HG03280 (cell line): ENCODE results near the gene TOR3A.
A peak's percentile ranks its signal among the peaks of the same experiment; 100 is the strongest.

Experiments
- ATAC-seq: cut with Tn5 transposase; IDR thresholded peaks from one replicate; pipeline ENCODE4 v1.9.1; 2021; ENCODE audit warnings: mild to moderate bottlenecking, moderate library complexity; ENCODE audit not compliant: unreplicated experiment

The TOR3A gene

DNA sequence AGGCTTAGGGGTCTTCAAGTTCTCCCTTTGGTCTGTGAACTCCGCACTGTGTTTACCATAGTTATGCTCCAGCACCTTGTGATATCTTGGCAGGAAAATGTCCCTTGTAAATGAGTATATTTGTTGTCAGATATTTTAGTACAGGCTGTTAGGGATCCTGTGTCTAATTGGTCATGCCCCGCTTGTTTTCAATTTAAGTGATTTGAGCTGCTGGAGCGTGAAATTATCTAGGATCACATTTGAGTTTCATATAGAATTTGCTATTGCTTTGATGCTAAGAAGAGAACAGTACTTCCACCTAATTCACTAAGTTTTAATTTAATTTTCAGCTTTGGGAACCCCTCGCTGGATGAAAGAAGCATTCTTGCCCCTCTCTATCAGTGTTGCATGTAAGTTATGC is 15.4 kb upstream of the TOR3A start:
- no peak for ATAC-seq

DNA sequence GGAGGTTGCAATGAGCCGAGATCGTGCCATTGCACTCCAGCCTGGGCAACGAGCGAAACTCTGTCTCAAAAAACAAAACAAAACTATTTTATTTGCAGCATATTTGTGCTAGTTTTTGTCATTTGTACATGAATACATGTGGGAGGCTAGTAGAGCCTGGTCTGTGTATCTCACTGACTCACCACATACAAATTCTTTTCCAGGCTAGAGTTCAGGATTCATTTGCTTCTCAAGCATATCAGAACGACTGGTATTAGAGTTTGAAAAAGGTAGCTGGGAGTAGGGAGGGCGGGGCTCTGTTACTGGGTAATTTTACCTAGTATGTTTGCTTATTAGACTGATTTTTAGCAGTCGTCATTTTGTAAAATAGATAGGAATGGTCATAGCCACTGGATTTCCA is 4.5 kb upstream of the TOR3A start:
- ATAC-seq: no peak

DNA sequence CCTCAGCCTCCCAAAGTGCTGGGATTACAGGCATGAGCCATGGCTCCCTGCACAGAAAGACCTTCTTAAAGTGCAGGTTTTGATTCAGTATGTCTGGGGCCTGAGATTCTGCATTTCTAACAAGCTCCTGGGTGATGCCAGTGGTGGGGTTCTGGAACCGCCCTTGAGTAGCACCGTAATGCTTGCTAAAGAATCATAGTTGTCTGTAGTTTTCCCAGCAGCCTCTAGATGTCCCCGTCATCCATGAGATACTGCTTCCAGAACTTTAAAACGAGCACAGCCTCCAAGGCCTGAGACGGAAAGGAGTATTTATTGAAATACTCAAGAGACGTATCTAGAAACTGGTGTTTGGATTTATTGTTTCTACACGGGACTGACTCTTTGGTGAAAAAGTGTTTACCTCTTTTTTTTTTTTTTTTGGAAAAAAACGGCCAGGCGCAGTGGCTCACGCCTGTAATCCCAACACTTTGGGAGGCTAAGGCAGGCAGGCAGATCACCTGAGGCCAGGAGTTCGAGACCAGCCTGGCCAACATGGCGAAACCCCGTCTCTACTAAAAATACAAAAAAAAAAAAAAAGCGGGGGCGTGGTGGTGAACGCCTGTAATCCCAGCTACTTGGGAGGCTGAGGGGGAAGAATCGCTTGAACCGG is 2.6 kb upstream of the TOR3A start:
- peak; percentile 16 for ATAC-seq

DNA sequence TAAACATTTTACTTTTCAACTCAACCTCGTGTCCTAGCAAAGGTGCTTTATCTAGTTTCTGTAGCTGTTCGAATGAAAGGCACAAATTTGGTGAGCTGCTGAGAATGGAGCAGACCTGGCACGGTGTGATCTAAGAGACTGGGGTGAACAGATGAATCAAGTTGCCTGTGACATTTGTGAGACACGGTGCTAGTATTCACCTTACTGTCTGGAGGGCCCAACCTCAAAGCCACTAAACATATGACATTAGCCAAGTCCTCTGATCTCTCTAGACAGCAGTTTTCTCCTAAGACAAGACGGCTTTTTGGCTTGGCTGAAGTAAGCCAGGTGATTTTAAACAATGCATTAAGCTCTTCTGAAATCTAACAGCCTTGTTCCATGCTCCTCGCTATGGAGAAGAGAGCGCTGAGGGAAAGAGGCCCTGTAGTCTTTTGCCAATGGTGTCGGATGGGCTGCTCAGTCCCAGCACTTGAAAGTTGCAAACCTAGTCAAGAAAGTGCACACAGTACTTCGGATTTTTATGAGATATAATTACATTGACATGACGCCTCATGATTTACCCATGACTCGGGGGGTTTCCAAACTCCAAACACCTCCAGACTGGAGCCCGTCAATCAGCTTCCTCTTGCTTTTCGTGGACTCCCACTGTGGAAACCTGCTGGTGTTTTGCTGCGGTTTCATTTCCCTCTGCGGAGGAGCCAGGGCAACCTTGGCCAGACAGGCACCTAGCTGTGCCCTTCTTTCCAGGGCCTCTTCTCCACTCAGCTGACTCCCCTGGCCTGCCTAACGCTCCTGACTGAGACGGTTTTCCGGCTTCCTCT is 794 bp upstream of the TOR3A start:
- peak; percentile 17 for ATAC-seq

DNA sequence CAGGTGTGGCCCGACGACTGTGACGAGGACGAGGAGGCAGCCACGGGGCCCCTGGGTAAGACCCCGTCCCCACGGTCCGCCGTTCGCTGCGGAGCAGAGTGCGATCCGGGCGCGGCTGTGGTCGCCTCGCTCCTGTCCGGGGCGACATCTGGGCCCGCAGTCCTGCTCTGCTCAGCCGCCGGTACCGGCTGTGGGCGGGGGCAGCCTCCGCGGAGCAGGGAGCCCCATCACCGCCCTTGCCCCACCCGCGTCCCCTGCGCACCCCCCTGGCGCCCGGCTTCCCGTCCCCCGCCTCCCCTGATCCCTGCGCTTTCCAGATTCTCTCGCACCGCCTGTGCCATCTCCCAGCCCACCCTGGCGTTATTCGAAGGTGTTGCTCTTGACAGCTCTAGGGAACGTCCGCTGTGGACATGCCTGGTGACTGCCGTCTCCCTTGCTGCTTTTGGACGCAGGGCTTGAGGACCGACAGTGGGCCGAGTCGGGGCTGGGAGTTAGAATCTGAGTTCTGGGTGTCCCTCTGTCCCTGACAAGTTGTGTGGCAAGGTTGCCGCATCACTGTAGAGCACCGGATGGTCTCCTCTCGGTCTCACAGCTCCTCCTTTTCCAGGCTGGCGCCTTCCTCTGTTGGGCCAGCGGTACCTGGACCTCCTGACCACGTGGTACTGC is 596 bp downstream of the TOR3A start:
- ATAC-seq: peak; percentile 18

DNA sequence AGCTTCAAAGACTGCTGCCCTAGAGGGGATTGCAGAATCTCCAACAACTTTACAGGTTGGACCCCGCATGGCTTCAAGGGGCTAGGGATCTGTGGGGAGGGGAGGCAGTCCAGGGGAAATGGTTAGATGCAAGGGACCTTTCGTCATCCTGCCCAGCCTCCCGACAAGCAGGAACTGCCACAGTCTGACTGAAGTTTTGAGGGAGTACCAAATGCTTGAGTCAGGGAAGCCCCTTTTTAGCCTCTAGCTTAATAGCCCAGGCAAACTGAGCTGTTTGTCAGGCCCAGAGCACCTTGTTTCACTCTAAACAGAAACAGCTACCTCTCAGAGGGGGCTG is 1.1 kb downstream of the TOR3A start:
- ATAC-seq: no peak

DNA sequence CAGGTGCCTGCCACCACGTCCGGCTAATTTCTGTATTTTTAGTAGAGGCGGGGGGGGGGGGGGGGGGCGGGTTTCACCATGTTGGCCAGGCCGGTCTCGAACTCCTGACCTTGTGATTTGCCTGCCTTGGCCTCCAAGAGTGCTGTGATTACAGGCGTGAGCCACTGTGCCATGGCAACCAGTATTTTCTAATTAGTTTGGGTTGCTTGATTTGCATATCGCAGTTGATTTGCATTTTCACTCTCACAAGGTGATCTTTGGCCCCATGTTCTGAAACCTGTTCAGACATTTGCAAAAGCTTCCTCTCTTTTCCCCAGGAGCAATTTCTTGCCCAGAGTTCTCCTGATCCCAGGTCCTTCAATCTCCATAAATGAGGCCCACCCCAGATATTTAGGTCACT is 1.7 kb downstream of the TOR3A start:
- no peak for ATAC-seq

DNA sequence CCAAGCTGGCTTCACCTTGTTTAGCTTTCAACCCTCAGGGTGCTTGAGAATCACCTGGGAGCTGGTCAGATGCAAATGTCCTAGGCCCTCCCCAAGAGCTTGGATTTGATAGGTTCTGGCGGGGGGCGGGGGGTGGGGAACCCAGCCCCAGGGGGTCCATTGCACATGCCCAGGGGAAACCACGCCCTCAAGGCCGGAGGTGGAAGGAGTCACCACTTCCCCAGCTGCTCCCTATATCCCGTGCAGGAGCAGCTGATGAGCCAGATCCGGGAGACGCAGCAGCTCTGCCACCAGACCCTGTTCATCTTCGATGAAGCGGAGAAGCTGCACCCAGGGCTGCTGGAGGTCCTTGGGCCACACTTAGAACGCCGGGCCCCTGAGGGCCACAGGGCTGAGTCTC is 5.8 kb downstream of the TOR3A start:
- no peak for ATAC-seq

DNA sequence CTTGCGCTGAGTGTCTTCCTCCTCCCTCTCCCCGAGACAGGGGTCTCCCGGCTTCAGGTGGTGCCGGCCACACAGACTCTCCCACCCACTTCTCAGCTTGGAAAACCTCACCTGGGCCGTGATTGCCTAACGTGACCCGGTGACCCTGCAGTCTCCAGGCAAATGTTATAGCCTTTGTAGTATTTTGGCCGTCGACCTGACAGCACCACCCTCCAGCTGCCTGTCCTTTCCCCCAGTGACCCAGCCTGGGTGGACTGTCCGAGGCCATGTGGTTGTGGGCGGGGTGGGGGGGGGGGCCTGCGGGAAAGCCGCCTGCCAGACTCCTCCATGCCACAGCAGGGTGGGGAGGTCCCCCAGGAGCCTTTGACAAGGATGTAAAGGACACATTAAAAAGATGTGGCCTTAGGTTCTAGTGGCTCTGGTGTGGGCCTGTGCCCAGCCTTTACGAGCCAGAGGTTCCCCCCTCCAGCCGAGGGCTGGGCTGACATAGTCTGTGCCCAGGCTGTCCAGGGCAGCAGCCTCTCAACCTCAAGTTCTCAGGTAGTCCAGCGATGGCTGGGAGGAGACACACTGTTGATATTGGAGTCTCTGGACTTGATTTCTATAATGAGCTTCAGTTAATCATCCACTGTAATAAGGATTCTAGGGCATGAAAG is 8.1 kb downstream of the TOR3A start:
- no peak for ATAC-seq

DNA sequence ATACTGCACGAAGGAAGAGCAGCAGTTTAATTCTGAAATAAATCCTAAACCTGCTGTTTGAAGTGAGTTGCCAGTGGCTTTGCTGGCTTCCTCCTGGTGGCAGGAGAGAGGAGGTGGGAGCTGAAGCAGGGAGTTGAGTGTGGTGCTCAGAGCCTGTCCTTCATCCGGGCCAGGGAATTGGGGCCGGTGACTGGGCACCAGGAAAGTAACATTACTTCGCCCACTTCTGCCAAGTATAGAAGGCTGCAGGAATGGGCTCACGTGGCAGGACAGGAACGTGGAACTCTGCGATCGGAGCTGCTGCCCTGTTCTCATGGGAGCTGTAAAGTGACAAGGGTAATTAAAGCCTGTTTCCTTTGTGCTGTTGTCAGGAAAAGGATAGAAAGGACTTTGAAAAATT is 8.7 kb downstream of the TOR3A start:
- ATAC-seq: no peak

DNA sequence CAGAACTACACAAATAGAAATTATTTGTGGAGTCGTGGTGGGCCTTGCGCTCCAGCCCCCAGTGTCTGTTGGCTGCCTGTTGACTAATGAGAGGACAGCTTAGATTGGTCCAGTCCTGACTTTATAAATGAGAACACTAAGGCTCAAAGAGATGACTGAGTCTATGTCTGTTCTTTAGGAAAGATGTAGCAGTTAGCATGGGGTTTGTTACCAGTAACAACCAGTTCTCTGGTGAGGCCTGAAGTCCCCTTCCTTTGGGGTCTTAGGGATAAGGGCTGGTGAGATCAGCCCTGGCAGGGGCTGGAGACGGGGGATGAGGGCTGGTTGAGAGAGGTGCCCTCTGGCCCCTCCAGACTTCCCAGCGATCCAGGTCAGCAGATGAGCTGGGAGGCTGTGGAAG is 9.1 kb downstream of the TOR3A start:
- ATAC-seq: no peak

DNA sequence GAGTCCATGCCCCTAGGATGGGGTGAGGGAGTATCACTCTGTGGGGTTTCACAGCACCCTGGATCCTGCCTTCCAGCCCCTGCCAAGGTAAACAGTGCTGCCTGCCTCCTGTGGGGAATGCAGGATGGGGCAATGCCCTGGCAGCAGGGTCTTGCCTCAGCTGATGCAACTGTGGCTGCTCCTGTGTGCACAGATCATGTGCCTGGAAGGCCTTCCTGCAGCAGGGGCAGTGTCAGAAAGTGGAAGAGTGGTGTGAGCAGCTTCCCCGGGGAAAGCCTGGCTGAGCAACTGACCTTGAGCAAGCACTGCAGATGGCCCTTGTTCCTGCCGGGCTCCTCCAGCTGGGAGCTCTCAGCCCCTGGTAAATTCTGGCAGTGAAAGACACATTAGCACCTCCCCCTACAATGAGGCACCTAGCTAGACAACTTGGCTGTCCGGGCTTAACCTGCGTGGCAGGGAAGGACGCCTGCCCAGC is 9.9 kb downstream of the TOR3A start:
- ATAC-seq: no peak

DNA sequence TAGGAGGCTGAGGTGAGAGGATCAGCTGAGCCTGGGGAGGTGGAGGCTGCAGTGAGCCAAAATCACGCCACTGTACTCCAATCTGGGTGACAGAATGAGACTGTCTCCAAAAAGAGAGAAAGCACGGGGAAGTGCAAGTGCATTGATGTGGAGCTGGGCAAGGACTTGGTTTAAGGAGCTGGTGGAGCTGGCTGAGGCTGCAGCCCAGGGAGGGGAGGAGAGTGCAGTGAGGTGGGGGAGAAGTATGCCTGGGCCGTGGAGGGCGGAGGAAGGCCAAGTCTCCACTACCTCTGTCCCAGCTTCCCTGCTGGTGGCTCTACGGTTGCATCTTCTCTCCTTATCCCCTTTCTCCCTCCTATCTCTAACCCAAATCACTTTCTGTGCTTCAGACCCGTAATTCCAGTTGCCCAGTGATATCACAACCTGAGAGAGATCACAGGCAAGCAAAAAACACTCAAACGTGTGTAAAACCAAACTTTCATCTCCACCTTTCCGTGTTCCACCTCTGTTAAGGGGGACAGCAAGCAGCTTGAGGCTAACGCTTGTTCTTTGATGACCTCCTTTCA is 11.1 kb downstream of the TOR3A start:
- ATAC-seq: no peak

DNA sequence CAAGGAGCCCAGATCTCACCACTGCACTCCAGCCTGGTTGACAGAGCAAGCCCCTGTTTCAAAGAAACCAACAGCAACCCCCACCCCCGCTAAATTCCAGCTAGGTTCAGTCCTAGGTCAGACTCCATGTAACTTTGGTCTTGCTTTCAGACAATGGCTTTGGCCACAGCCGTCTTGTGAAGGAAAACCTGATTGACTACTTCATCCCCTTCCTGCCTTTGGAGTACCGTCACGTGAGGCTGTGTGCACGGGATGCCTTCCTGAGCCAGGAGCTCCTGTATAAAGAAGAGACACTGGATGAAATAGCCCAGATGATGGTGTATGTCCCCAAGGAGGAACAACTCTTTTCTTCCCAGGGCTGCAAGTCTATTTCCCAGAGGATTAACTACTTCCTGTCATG is 12.9 kb downstream of the TOR3A start:
- ATAC-seq: no peak

DNA sequence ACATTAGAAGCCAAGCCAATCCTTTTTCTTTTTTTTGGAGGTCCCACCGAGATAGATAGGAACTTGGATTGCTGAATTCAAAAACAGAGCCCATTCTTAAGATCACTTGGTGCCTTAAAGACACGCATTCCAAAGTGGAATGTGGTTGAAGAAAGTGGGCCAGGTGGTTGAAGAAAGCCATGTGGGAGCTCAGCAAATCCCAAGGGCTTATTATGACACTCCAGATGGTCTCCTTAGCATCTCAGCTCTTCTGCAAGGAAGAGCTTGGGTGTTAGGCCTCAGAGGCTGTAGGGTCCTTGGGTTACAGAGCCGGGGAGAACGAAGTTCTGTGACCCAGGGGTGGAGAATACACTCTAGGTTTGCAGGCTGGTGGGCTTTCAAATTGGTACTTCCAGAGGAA is 13.5 kb downstream of the TOR3A start:
- no peak for ATAC-seq

DNA sequence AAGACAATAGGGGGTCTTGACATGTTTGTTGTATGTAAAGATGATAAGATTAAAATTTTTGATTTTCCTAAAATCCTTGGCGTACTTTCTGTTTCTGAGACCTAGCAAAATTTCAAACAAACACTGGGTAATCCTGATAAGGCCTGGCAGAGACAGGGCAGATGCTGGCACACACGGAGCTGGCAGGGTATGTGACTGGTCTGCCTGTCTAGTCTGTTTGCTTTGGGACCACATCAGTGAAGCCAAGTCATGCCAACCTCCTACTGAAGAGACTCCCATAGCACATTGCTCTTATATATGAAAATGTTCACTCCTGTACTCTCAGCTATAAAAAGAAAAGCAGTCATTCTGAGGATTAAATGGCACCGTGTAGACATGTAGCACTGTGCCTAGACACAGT is 14.1 kb downstream of the TOR3A start:
- ATAC-seq: no peak

DNA sequence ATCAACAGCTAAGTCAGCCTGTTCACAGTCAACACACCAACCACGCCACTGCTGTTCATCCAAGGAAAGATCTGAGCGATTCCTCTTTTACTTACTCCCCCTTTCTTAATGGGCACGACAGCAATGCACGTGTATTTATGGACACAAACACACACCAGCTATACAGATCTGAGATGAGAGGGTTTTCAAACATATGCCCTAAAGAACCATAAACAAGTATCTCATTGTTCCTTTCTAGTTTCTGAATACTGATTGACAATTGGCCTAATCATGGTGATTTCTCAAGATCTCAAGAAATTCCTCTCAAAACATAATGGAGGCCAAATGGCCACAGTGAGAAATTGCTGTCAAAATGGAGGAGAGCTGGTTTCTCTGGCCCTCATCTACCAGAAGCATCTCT is 18.0 kb downstream of the TOR3A start:
- ATAC-seq: no peak

DNA sequence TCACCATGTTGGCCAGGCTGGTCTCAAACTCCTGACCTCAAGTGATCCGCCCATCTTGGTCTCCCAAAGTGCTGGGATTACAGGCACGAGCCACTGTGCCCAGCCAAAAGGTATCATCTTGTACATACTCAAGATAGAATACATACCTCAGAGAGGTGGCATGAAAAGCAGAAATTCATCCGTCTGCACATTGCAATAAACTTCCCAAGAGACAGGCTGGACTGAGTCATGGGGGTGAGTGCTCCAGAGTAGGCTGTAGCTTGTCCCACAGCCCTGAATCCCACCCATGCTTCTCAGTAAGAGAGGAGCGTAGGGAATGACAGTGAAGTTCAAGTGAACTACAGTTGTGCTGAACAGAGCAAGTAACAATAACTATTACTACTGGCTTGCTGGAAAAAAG is 19.7 kb downstream of the TOR3A start:
- ATAC-seq: no peak

DNA sequence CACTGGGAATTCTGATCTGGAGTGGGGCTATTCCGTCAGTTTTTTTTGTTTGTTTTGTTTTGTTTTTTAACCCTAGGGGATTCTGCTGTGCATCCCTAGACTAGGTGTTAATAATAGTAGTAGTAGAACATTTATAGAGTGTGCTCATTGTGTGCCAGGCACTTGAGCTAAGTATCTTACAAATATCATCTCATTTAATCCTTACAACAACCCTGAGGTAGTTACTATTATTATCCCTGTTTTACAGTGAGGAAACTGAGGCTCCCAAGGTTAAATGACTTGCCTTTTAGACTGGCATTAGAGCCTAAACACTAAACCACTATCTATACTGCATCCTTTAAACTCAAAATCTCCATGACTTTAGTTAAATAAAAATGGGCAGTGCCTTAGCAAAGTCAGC is 22.1 kb downstream of the TOR3A start:
- no peak for ATAC-seq

DNA sequence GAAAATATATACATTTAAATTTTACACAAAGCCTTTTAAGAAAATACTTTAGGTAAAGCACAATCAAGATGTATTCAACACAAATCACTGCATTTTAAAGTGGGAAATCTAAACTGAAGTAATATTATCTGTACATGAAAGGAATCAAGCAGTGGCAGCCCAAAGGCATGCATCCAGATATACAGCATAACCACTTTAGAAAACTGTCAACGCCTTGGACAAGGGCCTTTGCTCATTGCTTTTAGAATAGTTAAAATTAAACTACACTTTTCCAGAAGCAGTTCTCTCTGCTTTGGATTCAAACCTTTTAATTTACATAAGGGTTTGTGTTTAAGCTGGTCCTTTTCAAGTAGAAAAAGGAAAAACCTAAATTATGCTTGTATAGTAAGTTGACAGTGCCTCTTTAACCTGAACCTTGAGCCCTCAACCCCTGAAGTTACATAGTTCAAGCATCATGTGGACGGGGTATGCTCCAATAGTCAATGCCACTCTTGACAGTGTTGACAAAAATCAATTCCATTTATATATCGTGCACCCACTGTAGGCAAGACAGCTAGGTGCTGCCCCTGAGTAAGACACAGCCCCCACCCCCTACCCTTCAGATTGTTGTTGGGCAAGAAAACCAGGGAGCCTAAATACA is 22.9 kb downstream of the TOR3A start:
- ATAC-seq: no peak

DNA sequence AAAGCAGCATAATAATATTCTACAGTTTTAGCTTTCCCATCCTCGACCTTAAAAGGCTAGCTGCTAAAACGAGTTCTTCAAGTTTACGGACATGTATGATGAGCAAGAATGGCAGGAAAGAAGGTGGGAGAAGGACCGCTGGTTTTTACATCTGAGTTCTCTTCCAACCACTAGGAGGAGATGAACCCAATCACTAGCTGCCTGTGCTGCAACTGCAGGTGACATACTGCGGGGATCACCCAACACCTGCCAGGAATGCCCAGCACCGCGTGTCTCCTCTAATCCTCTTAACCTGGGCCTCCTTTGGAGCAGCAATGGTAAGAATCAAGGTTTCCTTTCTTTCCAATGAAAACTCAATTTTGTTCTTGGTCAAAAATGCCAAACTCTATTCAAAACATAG is 23.5 kb downstream of the TOR3A start:
- ATAC-seq: no peak
